ENCODE measurements around the gene PMPCB. TPM values are rescaled to one million over a fixed set of nuclear protein-coding genes. Genes with fewer than 3 reads are reported as not detected.

PMPCB gene
- polyA plus RNA-seq, 1 experiment = 44.3 TPM

DNA sequence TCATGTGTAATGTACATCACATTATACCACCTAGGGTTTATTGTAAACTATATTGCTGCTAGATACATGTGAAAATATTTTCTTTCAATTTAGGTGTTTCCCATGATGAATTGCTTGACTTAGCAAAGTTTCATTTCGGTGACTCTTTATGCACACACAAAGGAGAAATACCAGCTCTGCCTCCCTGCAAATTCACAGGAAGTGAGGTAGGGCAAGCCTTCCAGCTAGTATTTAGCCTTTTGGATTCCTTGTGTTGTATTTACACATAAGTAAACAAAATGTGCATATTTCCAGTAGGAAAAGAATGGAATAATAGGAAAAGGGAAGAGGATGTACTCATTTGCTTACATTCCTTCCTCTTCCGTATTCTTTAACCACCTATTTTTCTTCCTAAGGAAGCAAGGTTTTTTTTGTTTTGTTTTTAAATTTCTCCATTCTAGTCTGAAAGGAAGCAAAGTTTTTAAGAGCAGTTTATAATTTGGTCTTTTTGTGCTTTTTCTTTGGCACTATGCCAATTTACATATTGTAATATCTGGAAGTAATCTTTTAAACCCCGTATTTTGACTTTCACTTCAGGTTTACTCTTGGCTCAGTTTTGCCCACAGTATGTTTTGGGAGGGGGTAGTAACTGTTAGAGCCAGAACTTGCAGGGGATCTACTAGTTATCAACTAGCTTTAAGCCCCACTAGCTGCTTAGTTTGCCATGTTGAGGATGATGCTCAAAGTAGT lies 10.4 kb downstream of the PMPCB start:
- TF ChIP-seq, protein P1, sequence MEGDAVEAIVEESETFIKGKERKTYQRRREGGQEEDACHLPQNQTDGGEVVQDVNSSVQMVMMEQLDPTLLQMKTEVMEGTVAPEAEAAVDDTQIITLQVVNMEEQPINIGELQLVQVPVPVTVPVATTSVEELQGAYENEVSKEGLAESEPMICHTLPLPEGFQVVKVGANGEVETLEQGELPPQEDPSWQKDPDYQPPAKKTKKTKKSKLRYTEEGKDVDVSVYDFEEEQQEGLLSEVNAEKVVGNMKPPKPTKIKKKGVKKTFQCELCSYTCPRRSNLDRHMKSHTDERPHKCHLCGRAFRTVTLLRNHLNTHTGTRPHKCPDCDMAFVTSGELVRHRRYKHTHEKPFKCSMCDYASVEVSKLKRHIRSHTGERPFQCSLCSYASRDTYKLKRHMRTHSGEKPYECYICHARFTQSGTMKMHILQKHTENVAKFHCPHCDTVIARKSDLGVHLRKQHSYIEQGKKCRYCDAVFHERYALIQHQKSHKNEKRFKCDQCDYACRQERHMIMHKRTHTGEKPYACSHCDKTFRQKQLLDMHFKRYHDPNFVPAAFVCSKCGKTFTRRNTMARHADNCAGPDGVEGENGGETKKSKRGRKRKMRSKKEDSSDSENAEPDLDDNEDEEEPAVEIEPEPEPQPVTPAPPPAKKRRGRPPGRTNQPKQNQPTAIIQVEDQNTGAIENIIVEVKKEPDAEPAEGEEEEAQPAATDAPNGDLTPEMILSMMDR (IDR thresholded peaks at IDR 0.05; ENCODE audit: insufficient read depth, low read depth, low read length) = no peak
- POLR2A ChIA-PET = no interaction called here
- Histone ChIP-seq H3K36me3 (ENCODE audit: control insufficient read depth, insufficient read depth, low read length) (peaks cover 8% of the 10 kb centered on the region), H3K27me3 (ENCODE audit: control insufficient read depth, insufficient read depth, low read length) (no peaks in the 10 kb centered on the region), H3K4me3 (ENCODE audit: low read depth, low read length) (no peak overlapping the region)
- CTCF ChIA-PET = interaction anchor here (1.0 to 2.0 kb wide), 4 partner anchors 10 to 34 kb away, joined by 3 to 5 read pairs (median 4); partner anchors contain the start of gene PMPCB
- no peak for DNase-seq (ENCODE audit: low read depth)

DNA sequence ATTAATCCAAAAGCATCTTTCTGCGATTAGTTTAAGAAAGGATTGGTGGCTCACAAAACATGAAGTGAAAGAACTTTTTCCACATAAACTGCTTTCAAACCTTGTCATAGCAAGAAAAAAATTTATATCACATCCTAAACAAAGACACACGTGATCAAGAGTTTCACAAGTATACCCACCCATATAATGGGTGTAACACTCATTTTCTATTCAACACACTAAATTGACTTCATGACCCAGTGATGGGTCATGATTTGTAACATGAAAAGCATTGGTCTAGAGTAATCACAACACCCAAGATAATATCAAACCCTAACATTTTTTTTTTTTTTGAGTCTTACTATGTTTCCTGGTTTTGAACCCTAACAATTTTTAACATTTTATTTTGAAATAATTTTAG lies 17.6 kb downstream of the PMPCB start:
- Histone ChIP-seq H3K4me3 (ENCODE audit: low read depth, low read length) (no peak overlapping the region), H3K27me3 (ENCODE audit: control insufficient read depth, insufficient read depth, low read length) (no peaks in the 10 kb centered on the region), H3K36me3 (ENCODE audit: control insufficient read depth, insufficient read depth, low read length) (peaks cover 16% of the 10 kb centered on the region)
- no peak for DNase-seq (ENCODE audit: low read depth)
- TF ChIP-seq, protein P1 (IDR thresholded peaks at IDR 0.05; ENCODE audit: insufficient read depth, low read depth, low read length) = no peak
- POLR2A ChIA-PET = no interaction called here
- CTCF ChIA-PET = interaction anchor here (0.9 kb wide), 1 partner anchor 43 kb away, joined by 3 read pairs; no protein-coding TSS in a partner anchor

DNA sequence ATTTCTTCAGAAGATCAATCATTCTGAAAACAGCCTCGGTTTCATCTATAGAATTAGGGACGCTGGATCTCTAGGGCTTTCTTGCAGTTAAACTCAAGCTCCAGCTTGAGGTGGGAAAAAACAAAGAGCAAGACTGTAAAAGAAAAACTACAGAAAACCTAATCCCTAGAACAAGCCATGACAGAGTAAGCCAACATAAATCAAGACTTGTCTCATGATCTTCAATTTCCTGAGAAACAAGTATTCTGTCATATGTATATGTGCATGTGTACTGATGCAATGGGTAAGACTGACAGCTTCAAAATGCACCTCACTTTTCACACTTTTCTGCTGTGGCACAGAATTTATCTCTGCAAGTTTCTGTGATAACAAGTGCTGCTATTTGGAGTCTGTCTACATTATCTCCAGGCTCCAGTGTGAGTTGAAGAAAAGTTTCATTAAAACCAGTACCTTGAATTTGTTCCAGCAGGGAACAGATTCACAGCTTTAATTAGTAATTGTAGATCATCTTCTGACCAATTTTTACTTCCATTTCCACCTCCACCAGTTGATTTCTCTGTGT lies 19.2 kb downstream of the PMPCB start:
- POLR2A ChIA-PET = no interaction called here
- TF ChIP-seq, protein P1 (IDR thresholded peaks at IDR 0.05; ENCODE audit: insufficient read depth, low read depth, low read length) = no peak
- Histone ChIP-seq H3K36me3 (ENCODE audit: control insufficient read depth, insufficient read depth, low read length) (peaks cover 17% of the 10 kb centered on the region), H3K4me3 (ENCODE audit: low read depth, low read length) (no peak overlapping the region), H3K27me3 (ENCODE audit: control insufficient read depth, insufficient read depth, low read length) (no peaks in the 10 kb centered on the region)
- CTCF ChIA-PET = no interaction called here
- no peak for DNase-seq (ENCODE audit: low read depth)

DNA sequence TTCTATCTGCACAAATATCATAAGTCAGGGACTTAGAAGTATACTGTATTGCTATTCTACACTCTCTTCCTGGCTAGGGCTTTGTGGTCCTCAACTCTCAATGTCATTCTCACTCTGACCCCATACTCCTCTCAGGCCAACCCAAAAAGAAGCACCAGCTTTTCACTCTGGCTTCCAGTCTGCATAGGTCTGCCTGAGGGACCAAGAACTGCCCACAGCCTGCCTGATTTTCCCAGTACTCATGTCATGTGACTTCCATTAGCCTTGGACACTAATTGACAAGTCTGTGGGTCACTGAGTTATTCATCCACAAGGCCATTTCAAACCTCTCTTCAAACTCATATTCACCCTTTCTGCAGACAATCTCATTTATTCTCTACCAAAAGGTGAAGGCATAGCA lies 19.8 kb downstream of the PMPCB start:
- ChIA-PET CTCF (no interaction called here), POLR2A (no interaction called here)
- Histone ChIP-seq H3K27me3 (ENCODE audit: control insufficient read depth, insufficient read depth, low read length) (no peaks in the 10 kb centered on the region), H3K4me3 (ENCODE audit: low read depth, low read length) (no peak overlapping the region), H3K36me3 (ENCODE audit: control insufficient read depth, insufficient read depth, low read length) (peaks cover 13% of the 10 kb centered on the region)
- DNase-seq (ENCODE audit: low read depth) = no peak
- TF ChIP-seq, protein P1 (IDR thresholded peaks at IDR 0.05; ENCODE audit: insufficient read depth, low read depth, low read length) = no peak

DNA sequence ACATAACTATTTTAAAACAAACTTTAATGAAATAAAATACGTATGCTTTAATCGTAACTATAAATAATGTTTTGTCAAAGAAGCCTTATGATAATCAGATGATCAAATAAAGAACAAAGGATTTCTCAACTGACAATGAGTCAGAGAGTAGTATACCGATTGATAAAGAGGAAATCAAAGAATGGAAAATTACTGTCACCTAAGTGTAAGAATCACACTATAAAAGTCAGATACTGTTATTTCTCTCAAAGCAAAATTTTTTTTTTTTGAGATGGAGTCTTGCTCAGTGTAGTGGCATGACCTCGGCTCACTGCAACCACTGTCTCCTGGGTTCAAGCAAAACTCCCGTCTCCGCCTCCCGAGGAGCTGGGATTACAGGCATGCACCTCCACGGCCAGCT lies 28.5 kb downstream of the PMPCB start:
- Histone ChIP-seq H3K36me3 (ENCODE audit: control insufficient read depth, insufficient read depth, low read length) (peaks cover 6% of the 10 kb centered on the region), H3K27me3 (ENCODE audit: control insufficient read depth, insufficient read depth, low read length) (no peaks in the 10 kb centered on the region), H3K4me3 (ENCODE audit: low read depth, low read length) (no peak overlapping the region)
- TF ChIP-seq, protein P1 (IDR thresholded peaks at IDR 0.05; ENCODE audit: insufficient read depth, low read depth, low read length) = no peak
- ChIA-PET POLR2A (no interaction called here), CTCF (no interaction called here)
- DNase-seq (ENCODE audit: low read depth) = no peak

All from BJ (cell line).